Right cardiac atrium (tissue), 5 donors: Measurements from ENCODE around the gene PSMC4. TPM values are rescaled to one million over a fixed set of nuclear protein-coding genes. Genes with fewer than 3 reads are reported as not detected.
A peak's percentile ranks its signal among the peaks of the same experiment; 100 is the strongest.

Source experiments
- ATAC-seq, 2 donors: fragments of 200-7000 bp; cut with Tn5 transposase; one replicate each; pipeline versions ENCODE4 v1.8.0 to v1.9.1; 2020; ENCODE audit warnings: moderate library complexity in 2 of 2, mild to moderate bottlenecking in 1 of 2
- DNase-seq, 3 donors: peaks; one replicate each; pipeline ENCODE4 v3.0.0-alpha.2; 2020
- H3K27ac ChIP-seq: one replicate; pipeline ENCODE4 v1.5.1; 2013; ENCODE audit warnings: mild to moderate bottlenecking, low read length, control low read depth, moderate library complexity
- H3K27me3 ChIP-seq: one replicate; pipeline ENCODE4 v1.6.1; 2013; ENCODE audit not compliant: control insufficient read depth, insufficient read depth
- H3K4me1 ChIP-seq: one replicate; pipeline ENCODE4 v1.6.1; 2013; ENCODE audit warnings: low read length; ENCODE audit not compliant: control insufficient read depth, insufficient read depth
- H3K4me3 ChIP-seq: one replicate; pipeline ENCODE4 v1.5.1; 2013; ENCODE audit warnings: low read length, control low read depth
- H3K9me3 ChIP-seq: one replicate; pipeline ENCODE4 v1.6.1; 2013; ENCODE audit warnings: low read length; ENCODE audit not compliant: control insufficient read depth
- WGBS: extraction: QIAGEN DNeasy Blood & Tissue Kit; methylation state at CpG from one replicate; pipeline ENCODE4 v1.1.7; 2013; 5-methylcytosine and 5-hydroxymethylcytosine counted together
- intact Hi-C, 4 donors: fragments of 100-400 bp; cut with DNase I; formaldehyde crosslinking; loops; one replicate each; pipeline versions ENCODE4 v1.11.0 to v1.14.0; 2022 to 2023
- polyA plus RNA-seq: library from polyadenylated mRNA; stranded (reverse); fragments of 200-250 nt; gene quantifications from one replicate; pipeline ENCODE4 v1.2.3, GENCODE V29; 2013
- total RNA-seq, 4 donors: library from RNA; stranded (reverse); fragmentation: NEBNext Ultra II Directional; extraction: Animal tissue kit (Norgen Biotek cat#: 25700); gene quantifications; one replicate each; pipeline ENCODE4 v1.2.1, GENCODE V29; 2021
- donor health status: healthy with polysubstance abuse.
- donor health status: DM: no; HTN: yes; CAD: no.
- donor health status: DM: no; HTN: no; CAD: no.
- donor health status: DM: no; HTN: yes; CAD: no; lungs with severe emphysema.
- donor health status: DM: yes; HTN: yes; CAD: no.

PSMC4 gene
- total and polyA plus RNA-seq, 5 donors: 66.7 to 82.3 (median 73.1) TPM

- H3K9me3 ChIP-seq: no peaks in the 10 kb centered on the region
- peaks cover 4% of the 10 kb centered on the region for H3K4me1 ChIP-seq
- no peak overlapping the region for H3K4me3 ChIP-seq
- H3K27me3 ChIP-seq: no peaks in the 10 kb centered on the region
- intact Hi-C loops: no loop called here
- H3K27ac ChIP-seq: no peak overlapping the region
- WGBS: 88% methylated on average over 15 of the region's 15 CpGs
- DNase-seq: no peak
- ATAC-seq: no peak
Observed at GRCh38 chr19:39968789-39969188, 2.2 kb upstream of the PSMC4 start.

- Histone ChIP-seq H3K4me3 (no peak overlapping the region), H3K9me3 (no peaks in the 10 kb centered on the region), H3K4me1 (peaks cover 4% of the 10 kb centered on the region), H3K27ac (peak overlapping the region; percentile 16), H3K27me3 (no peaks in the 10 kb centered on the region)
- intact Hi-C loops: no loop called here
- WGBS: 91% methylated on average over 6 of the region's 6 CpGs
- DNase-seq (no peak), ATAC-seq (no peak)
Observed at GRCh38 chr19:39969266-39969665, 1.7 kb upstream of the PSMC4 start.

GRCh38 chr19:39969681-39970424, 1.1 kb upstream of the PSMC4 start:
- ATAC-seq (no peak), DNase-seq (no peak)
- intact Hi-C loops: loop anchor here in 2 of 4 donors (10.0 kb wide), 2 partner anchors 85 to 125 kb away; partner anchors contain the start of genes FBL (in 1 of the 2) and ZNF780B (in 1 of the 2)
- H3K4me1 ChIP-seq: peaks cover 4% of the 10 kb centered on the region
- peak overlapping the region; percentile 71 for H3K27ac ChIP-seq
- no peaks in the 10 kb centered on the region for H3K27me3 ChIP-seq
- peak overlapping the region; percentile 70 for H3K4me3 ChIP-seq
- no peaks in the 10 kb centered on the region for H3K9me3 ChIP-seq
- 73% methylated on average over 13 of the region's 13 CpGs for WGBS

GRCh38 chr19:39970425-39970674, 615 bp upstream of the PSMC4 start:
- H3K27ac ChIP-seq: peak overlapping the region; percentile 71
- intact Hi-C loops: loop anchor here in 2 of 4 donors (10.0 kb wide), 2 partner anchors 84 to 126 kb away; partner anchors contain the start of genes FBL (in 1 of the 2) and ZNF780B (in 1 of the 2)
- no peak for ATAC-seq
- no peak for DNase-seq
- 3% methylated on average over 11 of the region's 11 CpGs for WGBS
- no peaks in the 10 kb centered on the region for H3K9me3 ChIP-seq
- no peaks in the 10 kb centered on the region for H3K27me3 ChIP-seq
- peak overlapping the region; percentile 70 for H3K4me3 ChIP-seq
- H3K4me1 ChIP-seq: peaks cover 4% of the 10 kb centered on the region

GRCh38 chr19:39971380-39972035, 543 bp downstream of the PSMC4 start:
- H3K4me1 ChIP-seq: peaks cover 4% of the 10 kb centered on the region
- DNase-seq (no peak), ATAC-seq (no peak)
- intact Hi-C loops: loop anchor here in 2 of 4 donors (10.0 kb wide), 2 partner anchors 83 to 127 kb away; partner anchors contain the start of genes FBL (in 1 of the 2) and ZNF780B (in 1 of the 2)
- H3K27me3 ChIP-seq: no peaks in the 10 kb centered on the region
- no peaks in the 10 kb centered on the region for H3K9me3 ChIP-seq
- WGBS: 1% methylated on average over 21 of the region's 21 CpGs
- peak overlapping the region; percentile 92 for H3K4me3 ChIP-seq
- peak overlapping the region; percentile 79 for H3K27ac ChIP-seq

GRCh38 chr19:39974377-39975155, 3.6 kb downstream of the PSMC4 start:
- 96% methylated on average over 24 of the region's 24 CpGs for WGBS
- DNase-seq (peak in 1 of 3 donors; percentile 40), ATAC-seq (no peak)
- Histone ChIP-seq H3K4me1 (peaks cover 4% of the 10 kb centered on the region), H3K27me3 (no peaks in the 10 kb centered on the region), H3K9me3 (no peaks in the 10 kb centered on the region), H3K4me3 (no peak overlapping the region), H3K27ac (no peak overlapping the region)
- intact Hi-C loops: loop anchor here in 2 of 4 donors (10.0 kb wide), 2 partner anchors 80 to 130 kb away; partner anchors contain the start of genes FBL (in 1 of the 2) and ZNF780B (in 1 of the 2)

- intact Hi-C loops: no loop called here
- H3K27ac ChIP-seq: no peak overlapping the region
- no peaks in the 10 kb centered on the region for H3K4me1 ChIP-seq
- DNase-seq (no peak), ATAC-seq (no peak)
- H3K9me3 ChIP-seq: peaks cover 2% of the 10 kb centered on the region
- WGBS: 94% methylated on average over 1 of the region's 1 CpG
- no peak overlapping the region for H3K4me3 ChIP-seq
- H3K27me3 ChIP-seq: no peaks in the 10 kb centered on the region
Observed at GRCh38 chr19:39982883-39983282, 11.9 kb downstream of the PSMC4 start.

- H3K27ac ChIP-seq: no peak overlapping the region
- H3K4me1 ChIP-seq: no peaks in the 10 kb centered on the region
- peaks cover 2% of the 10 kb centered on the region for H3K9me3 ChIP-seq
- WGBS: 97% methylated on average over 5 of the region's 5 CpGs
- DNase-seq: no peak
- no peaks in the 10 kb centered on the region for H3K27me3 ChIP-seq
- H3K4me3 ChIP-seq: no peak overlapping the region
- ATAC-seq: no peak
- intact Hi-C loops: no loop called here
Observed at GRCh38 chr19:39983695-39984300, 12.8 kb downstream of the PSMC4 start.

- DNase-seq (no peak), ATAC-seq (no peak)
- Histone ChIP-seq H3K27ac (no peak overlapping the region), H3K4me1 (no peaks in the 10 kb centered on the region), H3K4me3 (no peak overlapping the region), H3K9me3 (peaks cover 2% of the 10 kb centered on the region), H3K27me3 (no peaks in the 10 kb centered on the region)
- intact Hi-C loops: no loop called here
Observed at GRCh38 chr19:39986643-39987042, 15.7 kb downstream of the PSMC4 start.

GRCh38 chr19:39987167-39987566, 16.2 kb downstream of the PSMC4 start:
- intact Hi-C loops: no loop called here
- no peaks in the 10 kb centered on the region for H3K27me3 ChIP-seq
- DNase-seq: no peak
- H3K4me3 ChIP-seq: no peak overlapping the region
- no peak overlapping the region for H3K27ac ChIP-seq
- H3K4me1 ChIP-seq: no peaks in the 10 kb centered on the region
- no peak for ATAC-seq
- peaks cover 2% of the 10 kb centered on the region for H3K9me3 ChIP-seq
